Right lobe of liver (tissue), 4 donors: ENCODE results near the gene FAH.

ENCODE experiments used
- CTCF ChIP-seq, 4 donors: fragments of 200-600 bp in 3 of 4; fragments of 450-650 bp in 1 of 4; IDR thresholded peaks; one replicate each; pipeline versions ENCODE4 v1.5.1 to v1.8.0; 2016 to 2022; ENCODE audit warnings: antibody characterized with exemption in 4 of 4, mild to moderate bottlenecking in 2 of 4
- POLR2A ChIP-seq: fragments of 450-650 bp; IDR thresholded peaks from one replicate; pipeline ENCODE4 v1.6.1; 2017; ENCODE audit warnings: antibody characterized with exemption, mild to moderate bottlenecking
- donor health status: DM: no; HTN: no; CAD: no.
- donor health status: DM: no; HTN: no; CAD: no.
- donor health status: DM: no; HTN: yes; CAD: no.

- no peak for TF ChIP-seq CTCF (IDR thresholded peaks at IDR 0.05)
- no peak for TF ChIP-seq POLR2A
These were observed 63.3 kb downstream of the FAH start for GRCh38 chr15:80216141-80216540.
